ENCODE data around the gene OR2M7.

Gene OR2M7, protein sequence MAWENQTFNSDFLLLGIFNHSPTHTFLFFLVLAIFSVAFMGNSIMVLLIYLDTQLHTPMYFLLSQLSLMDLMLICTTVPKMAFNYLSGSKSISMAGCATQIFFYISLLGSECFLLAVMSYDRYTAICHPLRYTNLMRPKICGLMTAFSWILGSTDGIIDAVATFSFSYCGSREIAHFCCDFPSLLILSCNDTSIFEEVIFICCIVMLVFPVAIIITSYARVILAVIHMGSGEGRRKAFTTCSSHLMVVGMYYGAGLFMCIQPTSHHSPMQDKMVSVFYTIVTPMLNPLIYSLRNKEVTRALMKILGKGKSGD

DNA sequence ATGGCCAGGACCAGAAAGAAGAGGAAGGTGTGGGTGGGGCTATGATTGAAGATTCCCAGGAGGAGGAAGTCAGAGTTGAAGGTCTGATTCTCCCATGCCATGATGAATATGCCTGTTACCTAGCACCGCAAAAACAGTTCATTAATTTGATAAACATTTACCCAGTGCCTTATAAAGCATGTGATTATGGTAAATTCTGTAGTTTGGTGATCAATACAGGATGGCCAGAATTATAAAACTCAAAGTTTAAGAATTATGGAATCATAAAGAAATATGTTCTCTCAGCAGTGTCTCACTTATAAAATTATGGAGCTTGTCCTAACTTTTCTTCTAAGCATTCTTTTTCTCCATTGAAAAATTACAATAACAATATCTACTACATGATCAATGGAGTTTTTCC lies at the start of gene OR2M7:
TSS of gene OR2M7 (minus strand) at position 101 of the 400 bp plus-strand sequence. CDS start at position 101, 0 bp downstream.
- TF ChIP-seq, protein P1, sequence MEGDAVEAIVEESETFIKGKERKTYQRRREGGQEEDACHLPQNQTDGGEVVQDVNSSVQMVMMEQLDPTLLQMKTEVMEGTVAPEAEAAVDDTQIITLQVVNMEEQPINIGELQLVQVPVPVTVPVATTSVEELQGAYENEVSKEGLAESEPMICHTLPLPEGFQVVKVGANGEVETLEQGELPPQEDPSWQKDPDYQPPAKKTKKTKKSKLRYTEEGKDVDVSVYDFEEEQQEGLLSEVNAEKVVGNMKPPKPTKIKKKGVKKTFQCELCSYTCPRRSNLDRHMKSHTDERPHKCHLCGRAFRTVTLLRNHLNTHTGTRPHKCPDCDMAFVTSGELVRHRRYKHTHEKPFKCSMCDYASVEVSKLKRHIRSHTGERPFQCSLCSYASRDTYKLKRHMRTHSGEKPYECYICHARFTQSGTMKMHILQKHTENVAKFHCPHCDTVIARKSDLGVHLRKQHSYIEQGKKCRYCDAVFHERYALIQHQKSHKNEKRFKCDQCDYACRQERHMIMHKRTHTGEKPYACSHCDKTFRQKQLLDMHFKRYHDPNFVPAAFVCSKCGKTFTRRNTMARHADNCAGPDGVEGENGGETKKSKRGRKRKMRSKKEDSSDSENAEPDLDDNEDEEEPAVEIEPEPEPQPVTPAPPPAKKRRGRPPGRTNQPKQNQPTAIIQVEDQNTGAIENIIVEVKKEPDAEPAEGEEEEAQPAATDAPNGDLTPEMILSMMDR (IDR thresholded peaks at IDR 0.05; ENCODE audit: unreplicated experiment in 3 of 3), result no peak
- Mint-ChIP-seq H3K27me3 (ENCODE audit: low read depth) (no peaks in the 10 kb centered on the region), H3K4me3 (no peak within 1 kb of the TSS), H3K9me3 (peaks cover 46% of the 10 kb centered on the region), H3K4me1 (no peaks in the 10 kb centered on the region), H3K27ac (no peak within 1 kb of the TSS), H3K36me3 (ENCODE audit: low read depth) (no peaks in the 10 kb centered on the region)

DNA sequence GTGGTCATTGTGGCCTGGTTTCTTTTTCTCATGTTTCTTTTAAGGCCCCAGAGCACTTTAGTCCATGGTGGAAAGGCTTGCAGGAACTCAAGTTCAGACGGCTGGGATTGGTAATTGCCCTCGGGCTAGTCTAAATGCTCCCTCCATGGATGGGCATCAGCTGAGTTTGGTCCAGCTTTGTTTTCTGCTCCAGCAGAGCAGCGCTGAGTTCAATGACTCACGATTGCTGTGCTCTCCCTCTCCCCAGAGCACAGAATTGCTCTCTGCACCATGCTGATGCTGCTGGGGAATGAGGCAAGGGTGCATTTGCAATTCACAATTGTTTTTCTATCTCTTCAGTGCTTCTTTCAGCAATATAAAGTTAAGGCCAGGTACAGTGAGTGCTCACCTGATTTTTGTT lies 49.4 kb upstream of the OR2M7 start:
- Mint-ChIP-seq H3K36me3 (ENCODE audit: low read depth) (no peaks in the 10 kb centered on the region), H3K4me3 (no peak overlapping the region), H3K27me3 (ENCODE audit: low read depth) (no peaks in the 10 kb centered on the region), H3K27ac (no peak overlapping the region), H3K9me3 (peaks cover 71% of the 10 kb centered on the region), H3K4me1 (no peaks in the 10 kb centered on the region)
- TF ChIP-seq, protein P1 (IDR thresholded peaks at IDR 0.05; ENCODE audit: unreplicated experiment in 3 of 3), result no peak

DNA sequence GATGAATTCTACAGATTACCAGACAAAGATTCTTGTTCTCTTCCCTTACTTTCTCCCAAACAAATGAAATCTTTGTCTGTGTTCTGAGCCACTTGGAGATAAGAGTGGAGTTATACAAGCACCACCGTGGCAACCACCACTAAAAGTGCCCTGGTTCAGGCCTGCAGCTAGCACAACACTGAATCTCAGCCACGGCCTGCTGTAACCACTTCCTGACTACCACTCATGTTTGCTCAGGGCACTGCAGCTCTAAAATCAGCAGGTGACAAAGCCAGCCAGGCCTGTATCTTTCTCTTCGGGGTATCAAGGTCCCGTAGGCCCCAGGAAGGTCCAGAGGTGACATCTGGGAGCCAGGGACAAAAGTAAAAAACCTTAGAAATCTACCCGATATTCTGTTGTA lies 48.0 kb upstream of the OR2M7 start:
- Mint-ChIP-seq H3K4me3 (no peak overlapping the region), H3K27me3 (ENCODE audit: low read depth) (no peaks in the 10 kb centered on the region), H3K4me1 (no peaks in the 10 kb centered on the region), H3K27ac (no peak overlapping the region), H3K36me3 (ENCODE audit: low read depth) (no peaks in the 10 kb centered on the region), H3K9me3 (peaks cover 69% of the 10 kb centered on the region)
- TF ChIP-seq, protein P1 (IDR thresholded peaks at IDR 0.05; ENCODE audit: unreplicated experiment in 3 of 3), result no peak

DNA sequence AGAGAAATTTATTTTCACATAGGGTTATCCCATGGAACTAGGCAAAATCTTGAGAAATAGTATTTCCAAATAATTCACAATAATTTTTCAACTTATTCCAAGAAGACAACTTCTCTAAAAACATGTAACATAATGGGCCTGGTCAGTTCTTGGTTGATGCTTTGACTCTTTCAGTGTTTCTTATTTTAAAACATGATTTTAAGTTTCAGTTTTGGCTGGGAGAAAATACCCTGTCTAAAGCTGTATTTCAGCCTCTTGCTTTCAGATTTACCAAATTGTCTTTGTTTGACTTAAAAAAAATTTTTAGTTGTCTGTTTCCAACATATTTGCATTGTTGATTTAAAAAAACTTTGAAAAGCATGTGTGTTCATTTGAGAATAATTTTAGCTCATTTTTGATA lies 42.2 kb upstream of the OR2M7 start:
- H3K4me1 Mint-ChIP-seq, result no peaks in the 10 kb centered on the region
- no peak overlapping the region for H3K27ac Mint-ChIP-seq
- H3K9me3 Mint-ChIP-seq, result peaks cover 53% of the 10 kb centered on the region
- H3K36me3 Mint-ChIP-seq (ENCODE audit: low read depth), result no peaks in the 10 kb centered on the region
- H3K27me3 Mint-ChIP-seq (ENCODE audit: low read depth), result no peaks in the 10 kb centered on the region
- TF ChIP-seq, protein P1 (IDR thresholded peaks at IDR 0.05; ENCODE audit: unreplicated experiment in 3 of 3), result no peak
- H3K4me3 Mint-ChIP-seq, result no peak overlapping the region

DNA sequence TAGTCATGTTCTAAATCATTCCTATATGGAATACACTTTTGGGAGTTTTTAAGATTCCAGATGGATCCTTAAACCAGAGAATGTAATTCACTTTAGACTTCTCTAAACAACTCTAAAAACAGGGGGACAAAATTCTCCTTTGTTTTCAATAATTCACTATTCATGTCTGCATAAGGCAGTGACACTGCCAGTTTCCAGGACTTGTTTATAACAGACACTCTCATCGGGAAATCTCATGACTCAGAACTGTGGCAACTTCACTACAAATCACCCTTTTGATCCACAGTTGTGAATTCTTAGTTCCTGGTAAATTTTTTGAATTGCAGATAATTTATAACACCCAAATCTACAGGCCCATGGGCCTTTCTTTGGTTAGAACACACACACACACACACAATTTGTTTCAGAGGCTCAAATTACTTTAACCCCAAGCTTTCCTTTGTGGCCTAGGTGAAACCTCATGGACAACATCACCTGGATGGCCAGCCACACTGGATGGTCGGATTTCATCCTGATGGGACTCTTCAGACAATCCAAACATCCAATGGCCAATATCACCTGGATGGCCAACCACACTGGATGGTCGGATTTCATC lies 36.9 kb upstream of the OR2M7 start, which contains the start of gene OR2T4:
TSS of gene OR2T4 (plus strand) at position 545 of the 595 bp plus-strand sequence. CDS start at position 545, 0 bp downstream.
- Mint-ChIP-seq H3K4me3 (no peak within 1 kb of the TSS), H3K27ac (no peak within 1 kb of the TSS), H3K9me3 (peaks cover 35% of the 10 kb centered on the region), H3K27me3 (ENCODE audit: low read depth) (no peaks in the 10 kb centered on the region), H3K4me1 (no peaks in the 10 kb centered on the region), H3K36me3 (ENCODE audit: low read depth) (no peaks in the 10 kb centered on the region)
- TF ChIP-seq, protein P1 (IDR thresholded peaks at IDR 0.05; ENCODE audit: unreplicated experiment in 3 of 3), result no peak

All from nephron (organoid).